Measurements from ENCODE around the gene THSD7B. TPM values are rescaled to one million over a fixed set of nuclear protein-coding genes. Genes with fewer than 3 reads are reported as not detected.
"Not testable (repeated sequence)": the region's sequence is repeated elsewhere in the genome, so short reads cannot be mapped to it uniquely, and the experiment has no call there.

The THSD7B gene
- total RNA-seq, 1 donor from 2014 or later, result not detected

GRCh38 chr2:137298377-137298776 lies 533.0 kb downstream of the THSD7B start:
- no peak for DNase-seq (ENCODE audit: low spot score)
- Mint-ChIP-seq H3K27me3 (ENCODE audit: low read depth) (no peaks in the 10 kb centered on the region), H3K4me3 (ENCODE audit: low read depth) (no peak overlapping the region), H3K4me1 (ENCODE audit: low read depth) (no peaks in the 10 kb centered on the region), H3K27ac (no peak overlapping the region), H3K36me3 (ENCODE audit: low read depth) (no peaks in the 10 kb centered on the region), H3K9me3 (no peaks in the 10 kb centered on the region)
- intact Hi-C loops (cut with micrococcal nuclease), result no loop called here

- DNase-seq (ENCODE audit: low spot score), result no peak
- intact Hi-C loops (cut with micrococcal nuclease), result no loop called here
- no peaks in the 10 kb centered on the region for H3K9me3 Mint-ChIP-seq
- H3K27me3 Mint-ChIP-seq (ENCODE audit: low read depth), result no peaks in the 10 kb centered on the region
- no peaks in the 10 kb centered on the region for H3K36me3 Mint-ChIP-seq (ENCODE audit: low read depth)
- H3K4me3 Mint-ChIP-seq (ENCODE audit: low read depth), result no peak overlapping the region
- H3K27ac Mint-ChIP-seq, result no peak overlapping the region
- H3K4me1 Mint-ChIP-seq (ENCODE audit: low read depth), result no peaks in the 10 kb centered on the region
Measured at GRCh38 chr2:137300987-137301386, 535.6 kb downstream of the THSD7B start.

- Mint-ChIP-seq H3K36me3 (ENCODE audit: low read depth) (no peaks in the 10 kb centered on the region), H3K4me1 (ENCODE audit: low read depth) (no peaks in the 10 kb centered on the region), H3K9me3 (no peaks in the 10 kb centered on the region), H3K27me3 (ENCODE audit: low read depth) (no peaks in the 10 kb centered on the region), H3K4me3 (ENCODE audit: low read depth) (no peak overlapping the region), H3K27ac (no peak overlapping the region)
- intact Hi-C loops (cut with micrococcal nuclease), result no loop called here
- DNase-seq (ENCODE audit: low spot score), result no peak
Measured at GRCh38 chr2:137302957-137303356, 537.6 kb downstream of the THSD7B start.

- Mint-ChIP-seq H3K9me3 (peaks cover 10% of the 10 kb centered on the region), H3K27me3 (ENCODE audit: low read depth) (no peaks in the 10 kb centered on the region), H3K27ac (no peak overlapping the region), H3K4me3 (ENCODE audit: low read depth) (no peak overlapping the region), H3K4me1 (ENCODE audit: low read depth) (no peaks in the 10 kb centered on the region), H3K36me3 (ENCODE audit: low read depth) (no peaks in the 10 kb centered on the region)
- no peak for DNase-seq (ENCODE audit: low spot score)
- intact Hi-C loops (cut with micrococcal nuclease), result no loop called here
Measured at GRCh38 chr2:137316075-137316474, 550.7 kb downstream of the THSD7B start.

- no peaks in the 10 kb centered on the region for H3K27me3 Mint-ChIP-seq (ENCODE audit: low read depth)
- H3K4me1 Mint-ChIP-seq (ENCODE audit: low read depth), result no peaks in the 10 kb centered on the region
- H3K36me3 Mint-ChIP-seq (ENCODE audit: low read depth), result no peaks in the 10 kb centered on the region
- H3K4me3 Mint-ChIP-seq (ENCODE audit: low read depth), result no peak overlapping the region
- DNase-seq (ENCODE audit: low spot score), result no peak
- intact Hi-C loops (cut with micrococcal nuclease), result no loop called here
- no peaks in the 10 kb centered on the region for H3K9me3 Mint-ChIP-seq
- no peak overlapping the region for H3K27ac Mint-ChIP-seq
Measured at GRCh38 chr2:137321566-137321965, 556.2 kb downstream of the THSD7B start.

- H3K9me3 Mint-ChIP-seq; H3K4me1 Mint-ChIP-seq (ENCODE audit: low read depth); DNase-seq (ENCODE audit: low spot score); H3K27ac Mint-ChIP-seq; H3K27me3 Mint-ChIP-seq (ENCODE audit: low read depth); H3K36me3 Mint-ChIP-seq (ENCODE audit: low read depth); intact Hi-C loops (cut with micrococcal nuclease); H3K4me3 Mint-ChIP-seq (ENCODE audit: low read depth): not testable (repeated sequence)
Measured at GRCh38 chr2:137331562-137331961, 566.2 kb downstream of the THSD7B start.

GRCh38 chr2:137333386-137334165 lies 568.2 kb downstream of the THSD7B start:
- Mint-ChIP-seq H3K4me3 (ENCODE audit: low read depth) (no peak overlapping the region), H3K4me1 (ENCODE audit: low read depth) (no peaks in the 10 kb centered on the region), H3K9me3 (peaks cover 7% of the 10 kb centered on the region), H3K27me3 (ENCODE audit: low read depth) (no peaks in the 10 kb centered on the region), H3K36me3 (ENCODE audit: low read depth) (no peaks in the 10 kb centered on the region), H3K27ac (no peak overlapping the region)
- intact Hi-C loops (cut with micrococcal nuclease), result no loop called here
- no peak for DNase-seq (ENCODE audit: low spot score)

GRCh38 chr2:137336067-137336466 lies 570.7 kb downstream of the THSD7B start:
- Mint-ChIP-seq H3K9me3 (no peaks in the 10 kb centered on the region), H3K4me3 (ENCODE audit: low read depth) (no peak overlapping the region), H3K27me3 (ENCODE audit: low read depth) (no peaks in the 10 kb centered on the region), H3K36me3 (ENCODE audit: low read depth) (no peaks in the 10 kb centered on the region), H3K4me1 (ENCODE audit: low read depth) (no peaks in the 10 kb centered on the region), H3K27ac (no peak overlapping the region)
- intact Hi-C loops (cut with micrococcal nuclease), result no loop called here
- DNase-seq (ENCODE audit: low spot score), result no peak

- H3K4me1 Mint-ChIP-seq (ENCODE audit: low read depth), result no peaks in the 10 kb centered on the region
- no peaks in the 10 kb centered on the region for H3K36me3 Mint-ChIP-seq (ENCODE audit: low read depth)
- no peak overlapping the region for H3K27ac Mint-ChIP-seq
- H3K9me3 Mint-ChIP-seq, result no peaks in the 10 kb centered on the region
- intact Hi-C loops (cut with micrococcal nuclease), result no loop called here
- DNase-seq (ENCODE audit: low spot score), result no peak
- no peaks in the 10 kb centered on the region for H3K27me3 Mint-ChIP-seq (ENCODE audit: low read depth)
- no peak overlapping the region for H3K4me3 Mint-ChIP-seq (ENCODE audit: low read depth)
Measured at GRCh38 chr2:137339051-137339450, 573.7 kb downstream of the THSD7B start.

- intact Hi-C loops (cut with micrococcal nuclease), result no loop called here
- H3K36me3 Mint-ChIP-seq (ENCODE audit: low read depth), result no peaks in the 10 kb centered on the region
- no peaks in the 10 kb centered on the region for H3K9me3 Mint-ChIP-seq
- no peaks in the 10 kb centered on the region for H3K4me1 Mint-ChIP-seq (ENCODE audit: low read depth)
- no peak overlapping the region for H3K4me3 Mint-ChIP-seq (ENCODE audit: low read depth)
- no peak for DNase-seq (ENCODE audit: low spot score)
- H3K27ac Mint-ChIP-seq, result no peak overlapping the region
- no peaks in the 10 kb centered on the region for H3K27me3 Mint-ChIP-seq (ENCODE audit: low read depth)
Measured at GRCh38 chr2:137345994-137346393, 580.6 kb downstream of the THSD7B start.

GRCh38 chr2:137348301-137348700 lies 583.0 kb downstream of the THSD7B start:
- H3K36me3 Mint-ChIP-seq (ENCODE audit: low read depth), result no peaks in the 10 kb centered on the region
- intact Hi-C loops (cut with micrococcal nuclease), result no loop called here
- no peak overlapping the region for H3K4me3 Mint-ChIP-seq (ENCODE audit: low read depth)
- DNase-seq (ENCODE audit: low spot score), result no peak
- H3K9me3 Mint-ChIP-seq, result no peaks in the 10 kb centered on the region
- no peak overlapping the region for H3K27ac Mint-ChIP-seq
- H3K4me1 Mint-ChIP-seq (ENCODE audit: low read depth), result no peaks in the 10 kb centered on the region
- H3K27me3 Mint-ChIP-seq (ENCODE audit: low read depth), result no peaks in the 10 kb centered on the region

GRCh38 chr2:137357634-137358033 lies 592.3 kb downstream of the THSD7B start:
- no peak for DNase-seq (ENCODE audit: low spot score)
- Mint-ChIP-seq H3K27ac (no peak overlapping the region), H3K27me3 (ENCODE audit: low read depth) (no peaks in the 10 kb centered on the region), H3K36me3 (ENCODE audit: low read depth) (no peaks in the 10 kb centered on the region), H3K9me3 (peaks cover 15% of the 10 kb centered on the region), H3K4me1 (ENCODE audit: low read depth) (no peaks in the 10 kb centered on the region), H3K4me3 (ENCODE audit: low read depth) (no peak overlapping the region)
- intact Hi-C loops (cut with micrococcal nuclease), result no loop called here

GRCh38 chr2:137367361-137367760 lies 602.0 kb downstream of the THSD7B start:
- Mint-ChIP-seq H3K4me3 (ENCODE audit: low read depth) (no peak overlapping the region), H3K9me3 (peaks cover 23% of the 10 kb centered on the region), H3K27me3 (ENCODE audit: low read depth) (no peaks in the 10 kb centered on the region), H3K4me1 (ENCODE audit: low read depth) (no peaks in the 10 kb centered on the region), H3K27ac (no peak overlapping the region), H3K36me3 (ENCODE audit: low read depth) (no peaks in the 10 kb centered on the region)
- intact Hi-C loops (cut with micrococcal nuclease), result no loop called here
- no peak for DNase-seq (ENCODE audit: low spot score)

GRCh38 chr2:137369106-137369505 lies 603.8 kb downstream of the THSD7B start:
- intact Hi-C loops (cut with micrococcal nuclease), result no loop called here
- H3K9me3 Mint-ChIP-seq, result peaks cover 7% of the 10 kb centered on the region

More at GRCh38 chr2:137369106-137369505, 603.8 kb downstream of the THSD7B start:
- H3K27ac Mint-ChIP-seq, result no peak overlapping the region
- H3K4me1 Mint-ChIP-seq (ENCODE audit: low read depth), result no peaks in the 10 kb centered on the region
- DNase-seq (ENCODE audit: low spot score), result no peak
- H3K36me3 Mint-ChIP-seq (ENCODE audit: low read depth), result no peaks in the 10 kb centered on the region
- H3K27me3 Mint-ChIP-seq (ENCODE audit: low read depth), result no peaks in the 10 kb centered on the region
- H3K4me3 Mint-ChIP-seq (ENCODE audit: low read depth), result no peak overlapping the region
